Stimulated activated CD4-positive, alpha-beta T cell treated with anti-CD3 and anti-CD28 coated beads, Interleukin-2, amount 100 ng/mL, for 24 hours (primary cell): ENCODE measurements around the gene CDH23.

Experiments used
- DNase-seq, 2 donors: peaks; one replicate each; pipeline ENCODE4 v3.0.0-alpha.2; 2020

The CDH23 gene

GRCh38 chr10:71735709-71736569 is 339.2 kb downstream of the CDH23 start:
- DNase-seq, result peak in 1 of 2 donors; percentile 63

- no peak for DNase-seq
These were observed 339.8 kb downstream of the CDH23 start for GRCh38 chr10:71736570-71736952.

GRCh38 chr10:71737001-71737833 is 340.5 kb downstream of the CDH23 start:
- DNase-seq, result peak in 1 of 2 donors; percentile 59

- no peak for DNase-seq
These were observed 341.1 kb downstream of the CDH23 start for GRCh38 chr10:71737834-71738197.

- no peak for DNase-seq
These were observed 342.7 kb downstream of the CDH23 start for GRCh38 chr10:71739358-71739900.

- DNase-seq, result no peak
These were observed 343.4 kb downstream of the CDH23 start for GRCh38 chr10:71740069-71740653.

- no peak for DNase-seq
These were observed 344.3 kb downstream of the CDH23 start for GRCh38 chr10:71741029-71741428.

- no peak for DNase-seq
These were observed 345.0 kb downstream of the CDH23 start for GRCh38 chr10:71741671-71742070.

GRCh38 chr10:71742301-71743088 is 345.8 kb downstream of the CDH23 start:
- DNase-seq, result peak in 1 of 2 donors; percentile 27

GRCh38 chr10:71743089-71743838 is 346.5 kb downstream of the CDH23 start:
- DNase-seq, result peak in 1 of 2 donors; percentile 16

GRCh38 chr10:71743866-71744265 is 347.1 kb downstream of the CDH23 start:
- no peak for DNase-seq

GRCh38 chr10:71744897-71745663 is 348.4 kb downstream of the CDH23 start:
- DNase-seq, result no peak

GRCh38 chr10:71745664-71746250 is 349.0 kb downstream of the CDH23 start:
- DNase-seq, result peak in 1 of 2 donors; percentile 23

GRCh38 chr10:71746344-71747037 is 349.8 kb downstream of the CDH23 start:
- peak in 1 of 2 donors; percentile 43 for DNase-seq

- DNase-seq, result no peak
These were observed 350.4 kb downstream of the CDH23 start for GRCh38 chr10:71747039-71747531.

GRCh38 chr10:71747551-71748523 is 351.1 kb downstream of the CDH23 start:
- DNase-seq, result no peak

- DNase-seq, result peak; percentile 63 to 76
These were observed 352.0 kb downstream of the CDH23 start for GRCh38 chr10:71748671-71749191.

- no peak for DNase-seq
These were observed 352.7 kb downstream of the CDH23 start for GRCh38 chr10:71749396-71749795.
